Natural killer cell (primary cell): Measurements from ENCODE around the gene GPSM3. TPM values are rescaled to one million over a fixed set of nuclear protein-coding genes. Genes with fewer than 3 reads are reported as not detected.

Source experiments
- ATAC-seq, 3 donors: fragments of 150-1000 bp in 2 of 3; fragments of 200-7000 bp in 1 of 3; cut with Tn5 transposase; 1 replicate in 1 of 3; 2 replicates in 2 of 3; pipeline ENCODE4 v1.10.0; 2021; ENCODE audit warnings: mild to moderate bottlenecking in 2 of 3, moderate library complexity in 2 of 3
- DNase-seq, 2 donors: peaks; one replicate each; pipeline versions ENCODE4 v3.0.0 to v3.0.0-alpha.2; 2013 to 2021; ENCODE audit warnings: mixed read lengths in 1 of 2
- H3K27ac ChIP-seq: one replicate; pipeline ENCODE4 v1.5.1; 2013; ENCODE audit warnings: mild to moderate bottlenecking, low read length
- H3K27me3 ChIP-seq: one replicate; pipeline ENCODE4 v1.6.1; 2013; ENCODE audit warnings: low read length; ENCODE audit not compliant: control insufficient read depth, insufficient read depth
- H3K36me3 ChIP-seq: one replicate; pipeline ENCODE4 v1.6.1; 2013; ENCODE audit warnings: low read length; ENCODE audit not compliant: control insufficient read depth, insufficient read depth
- H3K4me1 ChIP-seq: one replicate; pipeline ENCODE4 v1.6.1; 2013; ENCODE audit warnings: low read length; ENCODE audit not compliant: control insufficient read depth, insufficient read depth
- H3K4me3 ChIP-seq: one replicate; pipeline ENCODE4 v1.5.1; 2013; ENCODE audit warnings: low read length
- H3K9me3 ChIP-seq: one replicate; pipeline ENCODE4 v1.6.1; 2013; ENCODE audit warnings: low read length; ENCODE audit not compliant: control insufficient read depth, insufficient read depth
- H3K27ac Mint-ChIP-seq, 2 donors: one replicate each; pipeline ENCODE4 v1.8.0; 2022; ENCODE audit warnings: mild to moderate bottlenecking in 2 of 2, mixed read lengths in 2 of 2, moderate library complexity in 1 of 2
- H3K27me3 Mint-ChIP-seq, 2 donors: one replicate each; pipeline ENCODE4 v1.8.0; 2022; ENCODE audit warnings: low read depth in 2 of 2, mixed read lengths in 2 of 2
- H3K36me3 Mint-ChIP-seq: one replicate; pipeline ENCODE4 v1.8.0; 2022; ENCODE audit warnings: mixed read lengths
- H3K4me1 Mint-ChIP-seq, 2 donors: one replicate each; pipeline ENCODE4 v1.8.0; 2022; ENCODE audit warnings: mixed read lengths in 2 of 2
- H3K4me3 Mint-ChIP-seq: one replicate; pipeline ENCODE4 v1.8.0; 2022; ENCODE audit warnings: mild to moderate bottlenecking, moderate library complexity, mixed read lengths
- H3K9me3 Mint-ChIP-seq, 2 donors: one replicate each; pipeline ENCODE4 v1.8.0; 2022; ENCODE audit warnings: mixed read lengths in 2 of 2
- CTCF ChIP-seq: fragments of 200-600 bp; IDR thresholded peaks from one replicate; pipeline ENCODE4 v1.8.0; 2022; ENCODE audit warnings: antibody characterized with exemption
- WGBS: methylation state at CpG from one replicate; pipeline ENCODE4 v1.1.7; 2013; ENCODE audit warnings: missing lambda C conversion rate; ENCODE audit not compliant: insufficient coverage; 5-methylcytosine and 5-hydroxymethylcytosine counted together
- intact Hi-C: fragments of 100-400 bp; cut with micrococcal nuclease; formaldehyde crosslinking; loops from one replicate; pipeline ENCODE4 v1.14.2; 2022
- total RNA-seq, 4 donors: library from RNA; stranded (reverse); fragments of 120-200 nt in 1 of 4; gene quantifications; one replicate each; pipeline versions ENCODE4 v1.2.3 to v1.2.4, GENCODE V29; 2013 to 2022

Gene GPSM3
- total RNA-seq, 3 donors from 2014 or later (not counting 1 experiment from before 2014, with no cell fraction given) = 216 to 240 (median 221) TPM

- Mint-ChIP-seq H3K36me3 (no peaks in the 10 kb centered on the region), H3K4me1 (no peaks in the 10 kb centered on the region), H3K4me3 (no peak within 1 kb of the TSS), H3K27me3 (no peaks in the 10 kb centered on the region), H3K27ac (no peak within 1 kb of the TSS), H3K9me3 (no peaks in the 10 kb centered on the region)
- Histone ChIP-seq H3K4me1 (no peaks in the 10 kb centered on the region), H3K36me3 (peaks cover 7% of the 10 kb centered on the region), H3K9me3 (no peaks in the 10 kb centered on the region), H3K4me3 (no peak within 1 kb of the TSS), H3K27me3 (no peaks in the 10 kb centered on the region), H3K27ac (no peak within 1 kb of the TSS)
- DNase-seq (no peak), ATAC-seq (no peak)
- no peak for TF ChIP-seq CTCF
- intact Hi-C loops = no loop called here
These were observed 28.1 kb downstream of the GPSM3 start, which contains the start of gene EGFL8 for GRCh38 chr6:32164295-32164694. Gene EGFL8 (plus strand): TSS chr6:32164595. CDS start chr6:32166166, 1,571 bp downstream.

GRCh38 chr6:32163559-32164258 is 28.7 kb downstream of the GPSM3 start:
- no peaks in the 10 kb centered on the region for H3K9me3 ChIP-seq
- intact Hi-C loops = no loop called here
- H3K4me1 ChIP-seq = no peaks in the 10 kb centered on the region
- Mint-ChIP-seq H3K36me3 (no peaks in the 10 kb centered on the region), H3K4me3 (no peak overlapping the region), H3K27ac (no peak overlapping the region), H3K9me3 (no peaks in the 10 kb centered on the region), H3K4me1 (no peaks in the 10 kb centered on the region), H3K27me3 (no peaks in the 10 kb centered on the region)
- peaks cover 7% of the 10 kb centered on the region for H3K36me3 ChIP-seq
- DNase-seq = no peak
- no peaks in the 10 kb centered on the region for H3K27me3 ChIP-seq
- H3K4me3 ChIP-seq = no peak overlapping the region
- TF ChIP-seq CTCF = no peak
- no peak for ATAC-seq
- WGBS = 98% methylated on average over 7 of the region's 7 CpGs
- no peak overlapping the region for H3K27ac ChIP-seq

- Histone ChIP-seq H3K4me3 (no peak overlapping the region), H3K4me1 (peaks cover 28% of the 10 kb centered on the region), H3K9me3 (no peaks in the 10 kb centered on the region), H3K27me3 (no peaks in the 10 kb centered on the region), H3K36me3 (peaks cover 9% of the 10 kb centered on the region), H3K27ac (no peak overlapping the region)
- H3K4me3 Mint-ChIP-seq = no peak overlapping the region
- no peak for DNase-seq
- no peak for TF ChIP-seq CTCF
- no peak overlapping the region for H3K27ac Mint-ChIP-seq
- ATAC-seq = no peak
- H3K36me3 Mint-ChIP-seq = peaks cover 6% of the 10 kb centered on the region
- no peaks in the 10 kb centered on the region for H3K27me3 Mint-ChIP-seq
- peaks cover 25 to 26% of the 10 kb centered on the region in 2 donors for H3K4me1 Mint-ChIP-seq
- H3K9me3 Mint-ChIP-seq = no peaks in the 10 kb centered on the region
- intact Hi-C loops = no loop called here
These were observed 34.4 kb downstream of the GPSM3 start for GRCh38 chr6:32158052-32158451.

GRCh38 chr6:32156891-32157290 is 35.6 kb downstream of the GPSM3 start:
- WGBS = 93% methylated on average over 9 of the region's 9 CpGs

More at GRCh38 chr6:32156891-32157290, 35.6 kb downstream of the GPSM3 start:
- no peak for ATAC-seq
- no peaks in the 10 kb centered on the region for H3K27me3 ChIP-seq
- H3K36me3 Mint-ChIP-seq = peaks cover 6% of the 10 kb centered on the region
- H3K4me1 Mint-ChIP-seq = peaks cover 29% of the 10 kb centered on the region in 2 donors
- H3K27ac ChIP-seq = no peak overlapping the region
- DNase-seq = no peak
- no peak overlapping the region for H3K4me3 ChIP-seq
- no peak for TF ChIP-seq CTCF
- H3K36me3 ChIP-seq = peaks cover 9% of the 10 kb centered on the region
- H3K27ac Mint-ChIP-seq = no peak overlapping the region
- intact Hi-C loops = no loop called here
- H3K27me3 Mint-ChIP-seq = no peaks in the 10 kb centered on the region
- no peaks in the 10 kb centered on the region for H3K9me3 Mint-ChIP-seq
- H3K4me1 ChIP-seq = peaks cover 28% of the 10 kb centered on the region
- H3K4me3 Mint-ChIP-seq = no peak overlapping the region
- H3K9me3 ChIP-seq = no peaks in the 10 kb centered on the region
